Stimulated activated memory B cell treated with anti-CD40 and anti-IgM and Interleukin-4, amounts not matched to agents 10 μg/mL and 1 μg/mL and 100 μg/mL, for 72 hours (primary cell): Measurements from ENCODE around the gene CD244.

ENCODE experiments used
- ATAC-seq: fragments of 150-1000 bp; cut with Tn5 transposase; 2 replicates; pipeline ENCODE4 v1.10.0; 2021
- H3K27ac Mint-ChIP-seq: one replicate; pipeline ENCODE4 v1.8.0; 2022; ENCODE audit warnings: mild to moderate bottlenecking, mixed read lengths
- H3K27me3 Mint-ChIP-seq: one replicate; pipeline ENCODE4 v1.8.0; 2022; ENCODE audit warnings: mixed read lengths
- H3K36me3 Mint-ChIP-seq: one replicate; pipeline ENCODE4 v1.8.0; 2022; ENCODE audit warnings: mixed read lengths
- H3K4me1 Mint-ChIP-seq: one replicate; pipeline ENCODE4 v1.8.0; 2022; ENCODE audit warnings: mixed read lengths
- H3K4me3 Mint-ChIP-seq: one replicate; pipeline ENCODE4 v1.8.0; 2022; ENCODE audit warnings: mild to moderate bottlenecking, moderate library complexity, mixed read lengths
- H3K9me3 Mint-ChIP-seq: one replicate; pipeline ENCODE4 v1.8.0; 2022; ENCODE audit warnings: mixed read lengths

The CD244 gene

GRCh38 chr1:160839746-160840145 lies 22.9 kb downstream of the CD244 start:
- Mint-ChIP-seq H3K27ac (no peak overlapping the region), H3K36me3 (no peaks in the 10 kb centered on the region), H3K4me1 (peaks cover 36% of the 10 kb centered on the region)

GRCh38 chr1:160838888-160839287 lies 23.8 kb downstream of the CD244 start:
- H3K27ac Mint-ChIP-seq: peak overlapping the region; percentile 97
- no peaks in the 10 kb centered on the region for H3K27me3 Mint-ChIP-seq
- H3K9me3 Mint-ChIP-seq: no peaks in the 10 kb centered on the region
- no peak overlapping the region for H3K4me3 Mint-ChIP-seq
- peaks cover 38% of the 10 kb centered on the region for H3K4me1 Mint-ChIP-seq
- no peaks in the 10 kb centered on the region for H3K36me3 Mint-ChIP-seq
- ATAC-seq: no peak

More at GRCh38 chr1:160839746-160840145, 22.9 kb downstream of the CD244 start:
- Mint-ChIP-seq H3K27me3 (no peaks in the 10 kb centered on the region), H3K4me3 (no peak overlapping the region), H3K9me3 (no peaks in the 10 kb centered on the region)
- ATAC-seq: no peak

- H3K4me3 Mint-ChIP-seq: peak overlapping the region; percentile 58
- no peaks in the 10 kb centered on the region for H3K27me3 Mint-ChIP-seq
- H3K36me3 Mint-ChIP-seq: no peaks in the 10 kb centered on the region
- H3K4me1 Mint-ChIP-seq: peaks cover 38% of the 10 kb centered on the region
- peak; percentile 98 for ATAC-seq
- H3K9me3 Mint-ChIP-seq: no peaks in the 10 kb centered on the region
- peak overlapping the region; percentile 97 for H3K27ac Mint-ChIP-seq
Measured at GRCh38 chr1:160837558-160838205, 25.0 kb downstream of the CD244 start.

GRCh38 chr1:160836981-160837557 lies 25.6 kb downstream of the CD244 start:
- H3K4me3 Mint-ChIP-seq: no peak overlapping the region
- H3K4me1 Mint-ChIP-seq: peaks cover 38% of the 10 kb centered on the region

GRCh38 chr1:160836561-160836960 lies 26.1 kb downstream of the CD244 start:
- Mint-ChIP-seq H3K4me3 (peak overlapping the region; percentile 31), H3K27ac (peak overlapping the region; percentile 97), H3K27me3 (no peaks in the 10 kb centered on the region), H3K4me1 (peaks cover 38% of the 10 kb centered on the region), H3K9me3 (no peaks in the 10 kb centered on the region), H3K36me3 (no peaks in the 10 kb centered on the region)
- ATAC-seq: no peak

More at GRCh38 chr1:160836981-160837557, 25.6 kb downstream of the CD244 start:
- no peaks in the 10 kb centered on the region for H3K9me3 Mint-ChIP-seq
- no peaks in the 10 kb centered on the region for H3K27me3 Mint-ChIP-seq
- H3K27ac Mint-ChIP-seq: peak overlapping the region; percentile 97
- H3K36me3 Mint-ChIP-seq: no peaks in the 10 kb centered on the region
- no peak for ATAC-seq

- Mint-ChIP-seq H3K4me3 (no peak overlapping the region), H3K27me3 (no peaks in the 10 kb centered on the region), H3K4me1 (peaks cover 39% of the 10 kb centered on the region), H3K27ac (peak overlapping the region; percentile 97), H3K36me3 (no peaks in the 10 kb centered on the region), H3K9me3 (no peaks in the 10 kb centered on the region)
- ATAC-seq: no peak
Measured at GRCh38 chr1:160835751-160836150, 26.9 kb downstream of the CD244 start.

GRCh38 chr1:160834945-160835565 lies 27.6 kb downstream of the CD244 start:
- no peaks in the 10 kb centered on the region for H3K9me3 Mint-ChIP-seq
- H3K27me3 Mint-ChIP-seq: no peaks in the 10 kb centered on the region
- H3K27ac Mint-ChIP-seq: peak overlapping the region; percentile 59
- peaks cover 46% of the 10 kb centered on the region for H3K4me1 Mint-ChIP-seq
- no peaks in the 10 kb centered on the region for H3K36me3 Mint-ChIP-seq
- H3K4me3 Mint-ChIP-seq: no peak overlapping the region
- ATAC-seq: no peak

- Mint-ChIP-seq H3K36me3 (peaks cover 27% of the 10 kb centered on the region), H3K27me3 (no peaks in the 10 kb centered on the region), H3K4me3 (no peak overlapping the region), H3K9me3 (no peaks in the 10 kb centered on the region), H3K4me1 (peaks cover 30% of the 10 kb centered on the region), H3K27ac (peak overlapping the region; percentile 53)
- ATAC-seq: peak; percentile 82
Measured at GRCh38 chr1:160830321-160831153, 32.1 kb downstream of the CD244 start.

GRCh38 chr1:160829766-160830165 lies 32.9 kb downstream of the CD244 start:
- no peaks in the 10 kb centered on the region for H3K27me3 Mint-ChIP-seq
- peaks cover 27% of the 10 kb centered on the region for H3K36me3 Mint-ChIP-seq
- no peak overlapping the region for H3K4me3 Mint-ChIP-seq
- H3K9me3 Mint-ChIP-seq: no peaks in the 10 kb centered on the region
- ATAC-seq: no peak
- H3K4me1 Mint-ChIP-seq: peaks cover 27% of the 10 kb centered on the region
- no peak overlapping the region for H3K27ac Mint-ChIP-seq

GRCh38 chr1:160827418-160827817 lies 35.3 kb downstream of the CD244 start:
- H3K27ac Mint-ChIP-seq: peak overlapping the region; percentile 50
- no peak for ATAC-seq
- H3K4me1 Mint-ChIP-seq: peaks cover 24% of the 10 kb centered on the region
- H3K4me3 Mint-ChIP-seq: no peak overlapping the region
- H3K27me3 Mint-ChIP-seq: no peaks in the 10 kb centered on the region
- peaks cover 42% of the 10 kb centered on the region for H3K36me3 Mint-ChIP-seq
- H3K9me3 Mint-ChIP-seq: no peaks in the 10 kb centered on the region

GRCh38 chr1:160826546-160826945 lies 36.1 kb downstream of the CD244 start:
- Mint-ChIP-seq H3K36me3 (peaks cover 49% of the 10 kb centered on the region), H3K9me3 (no peaks in the 10 kb centered on the region), H3K4me3 (no peak overlapping the region), H3K27ac (no peak overlapping the region), H3K27me3 (no peaks in the 10 kb centered on the region), H3K4me1 (peaks cover 24% of the 10 kb centered on the region)
- ATAC-seq: no peak

- H3K4me1 Mint-ChIP-seq: peaks cover 7% of the 10 kb centered on the region
- no peak for ATAC-seq
- H3K9me3 Mint-ChIP-seq: no peaks in the 10 kb centered on the region
- H3K27me3 Mint-ChIP-seq: no peaks in the 10 kb centered on the region
- H3K27ac Mint-ChIP-seq: peak overlapping the region; percentile 31
- H3K4me3 Mint-ChIP-seq: no peak overlapping the region
- peaks cover 70% of the 10 kb centered on the region for H3K36me3 Mint-ChIP-seq
Measured at GRCh38 chr1:160823296-160823695, 39.4 kb downstream of the CD244 start.

GRCh38 chr1:160821627-160822026 lies 41.1 kb downstream of the CD244 start:
- no peak for ATAC-seq
- no peak overlapping the region for H3K4me3 Mint-ChIP-seq
- no peaks in the 10 kb centered on the region for H3K27me3 Mint-ChIP-seq
- no peaks in the 10 kb centered on the region for H3K9me3 Mint-ChIP-seq
- H3K27ac Mint-ChIP-seq: no peak overlapping the region
- H3K36me3 Mint-ChIP-seq: peaks cover 60% of the 10 kb centered on the region
- H3K4me1 Mint-ChIP-seq: no peaks in the 10 kb centered on the region

- H3K27ac Mint-ChIP-seq: peak overlapping the region; percentile 75
- H3K4me1 Mint-ChIP-seq: peaks cover 1% of the 10 kb centered on the region
- no peaks in the 10 kb centered on the region for H3K27me3 Mint-ChIP-seq
- no peak overlapping the region for H3K4me3 Mint-ChIP-seq
- ATAC-seq: no peak
- peaks cover 71% of the 10 kb centered on the region for H3K36me3 Mint-ChIP-seq
- H3K9me3 Mint-ChIP-seq: no peaks in the 10 kb centered on the region
Measured at GRCh38 chr1:160819186-160819585, 43.5 kb downstream of the CD244 start.

- ATAC-seq: no peak
- Mint-ChIP-seq H3K9me3 (no peaks in the 10 kb centered on the region), H3K36me3 (peaks cover 74% of the 10 kb centered on the region), H3K27ac (no peak overlapping the region), H3K4me1 (peaks cover 9% of the 10 kb centered on the region), H3K4me3 (no peak overlapping the region), H3K27me3 (no peaks in the 10 kb centered on the region)
Measured at GRCh38 chr1:160818207-160818937, 44.3 kb downstream of the CD244 start.
